HS-5 (cell line): ENCODE measurements around the gene PFN4.

Experiments used
- DNase-seq: peaks from one replicate; pipeline ENCODE4 v3.0.0-alpha.2; 2012; ENCODE audit warnings: low read depth

Gene PFN4

GRCh38 chr2:24077879-24078278, 45.3 kb downstream of the PFN4 start:
- no peak for DNase-seq

- DNase-seq, result no peak
Measured at GRCh38 chr2:24077535-24077877, 45.6 kb downstream of the PFN4 start.

- DNase-seq, result no peak
Measured at GRCh38 chr2:24076849-24077534, 46.1 kb downstream of the PFN4 start.

DNA sequence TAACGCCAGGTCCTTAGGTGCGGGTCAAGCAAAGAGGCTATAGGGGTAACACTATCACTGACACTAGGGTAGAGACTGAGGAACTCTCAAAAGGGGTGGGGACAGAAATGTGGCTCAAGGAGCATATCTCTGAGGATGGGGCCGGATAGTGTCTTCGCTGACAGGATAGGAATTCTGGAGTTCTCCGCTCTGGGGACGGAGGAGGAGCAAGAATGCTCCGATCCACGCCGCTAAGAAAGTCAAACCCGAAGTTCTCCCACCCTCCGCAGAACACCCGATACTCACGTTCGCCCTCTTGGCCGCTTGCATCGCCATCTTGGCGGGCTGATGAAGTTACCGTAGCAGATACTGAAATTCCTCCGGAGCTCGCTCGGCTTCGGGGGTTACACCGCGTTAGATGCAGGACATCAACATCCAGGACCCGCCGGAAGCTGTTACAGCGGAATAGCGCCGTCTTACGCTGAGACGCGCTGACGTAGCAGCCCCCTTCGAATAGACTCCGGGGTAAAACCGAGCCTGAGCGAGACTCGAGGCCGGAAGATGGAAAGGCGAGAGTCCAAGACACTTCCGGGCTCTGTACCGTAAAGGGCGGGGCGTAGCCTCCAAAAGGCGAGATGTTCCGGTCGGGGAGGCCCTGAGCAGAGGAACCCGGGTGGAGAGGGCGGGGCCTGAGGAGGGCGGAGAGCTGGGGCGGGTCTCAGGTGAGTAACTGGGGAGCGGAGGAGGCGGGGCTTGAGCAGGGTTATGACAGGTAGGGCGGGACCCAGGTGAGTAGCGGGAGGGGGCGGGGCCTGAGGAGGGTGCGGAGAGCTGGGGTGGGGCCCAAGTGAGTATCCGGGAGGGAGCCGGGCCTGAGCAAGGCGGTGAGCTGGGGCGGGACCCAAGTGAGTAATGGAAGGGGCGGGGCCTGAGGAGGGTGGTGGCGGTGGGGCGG, 47.0 kb downstream of the PFN4 start, which contains the start of gene SF3B6:
Gene SF3B6, minus strand, starts transcription at position 412 of the 934 bp plus-strand sequence. Its CDS starts 97 bp downstream, at position 315.
- DNase-seq, result peak; percentile 97

DNA sequence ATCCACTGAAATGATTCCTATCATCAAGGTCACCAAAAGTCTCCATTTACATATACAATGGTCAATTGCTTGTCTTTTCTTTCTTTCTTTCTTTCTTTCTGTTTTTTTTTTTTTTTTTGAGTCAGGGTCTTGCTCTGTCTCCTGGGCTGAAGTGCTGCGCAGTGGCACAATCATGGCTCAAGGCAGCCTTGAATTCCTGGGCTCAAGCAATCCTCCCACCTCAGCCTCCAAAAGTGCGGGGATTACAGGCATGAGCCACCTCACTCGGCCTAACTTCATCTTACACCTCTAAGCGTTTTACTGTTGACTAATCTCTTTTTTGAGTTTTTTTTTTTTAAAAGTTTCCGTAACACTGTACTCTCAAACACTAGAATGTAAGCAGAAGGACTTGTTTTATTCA, 47.9 kb downstream of the PFN4 start:
- no peak for DNase-seq

DNA sequence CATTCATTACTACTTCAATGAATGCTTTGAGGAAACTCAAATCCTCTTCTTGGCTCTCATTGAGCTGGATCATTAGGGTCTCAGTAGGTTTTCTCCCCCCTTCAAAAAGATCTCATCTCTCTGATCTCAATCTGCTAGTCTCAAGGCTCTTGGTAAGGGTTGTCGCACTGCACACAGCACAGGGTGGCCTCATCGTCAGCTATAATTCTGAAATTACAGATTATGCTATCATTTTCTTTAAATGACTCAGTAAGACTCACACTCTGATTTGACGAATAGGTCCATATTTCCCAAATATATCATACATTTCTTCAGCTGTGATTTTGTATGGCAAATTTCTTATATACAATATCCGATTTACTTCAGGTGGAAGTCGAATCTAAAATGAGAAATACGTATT, 49.3 kb downstream of the PFN4 start:
- DNase-seq, result no peak

DNA sequence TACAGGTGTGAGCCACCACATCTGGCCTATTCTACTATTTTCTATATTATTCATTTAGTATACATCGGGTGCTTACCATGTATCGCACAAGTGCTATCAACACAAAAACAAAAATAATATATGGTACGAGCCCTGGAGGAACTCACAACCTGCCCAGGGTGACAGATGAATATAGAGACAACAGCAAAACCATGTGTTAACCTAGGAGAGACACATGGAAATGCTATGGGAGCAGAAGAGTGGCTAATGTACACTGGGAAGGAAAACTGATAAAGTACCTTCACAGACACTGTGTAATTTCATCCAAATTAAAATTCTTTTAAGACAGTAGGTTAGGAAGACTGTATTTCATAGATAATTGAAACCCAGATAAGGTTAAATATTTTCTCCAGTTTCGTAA, 50.9 kb downstream of the PFN4 start:
- no peak for DNase-seq

DNA sequence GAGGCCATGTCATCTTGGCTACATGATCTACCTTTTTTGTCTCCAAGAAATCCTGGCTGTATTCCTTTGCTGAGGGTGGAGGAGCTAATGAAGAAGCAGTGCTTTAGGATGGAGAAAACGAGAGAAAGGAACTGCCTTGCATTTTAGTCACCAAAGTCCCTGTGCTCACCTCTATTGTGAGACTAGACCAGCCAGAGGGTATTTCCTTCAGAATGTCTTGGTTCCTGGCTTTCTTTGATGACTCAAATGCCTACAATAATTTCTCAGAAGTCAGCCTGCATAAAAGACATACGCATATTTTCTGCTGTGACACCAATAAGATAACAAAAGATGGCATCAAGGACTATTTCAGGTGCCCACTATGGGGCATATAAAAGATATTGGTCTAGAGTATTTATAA, 57.8 kb downstream of the PFN4 start:
- no peak for DNase-seq
